Activated CD4-positive, alpha-beta memory T cell treated with anti-CD3 and anti-CD28 coated beads, Interleukin-2, amount 10 ng/mL, durations not matched to agents 7 days and 5 days (primary cell): ENCODE results near the gene PPT1. TPM values are rescaled to one million over a fixed set of nuclear protein-coding genes. Genes with fewer than 3 reads are reported as not detected.

ENCODE experiments used
- CTCF ChIA-PET: fragments of 350-600 bp; sonication (Branson Sonifier 250); formaldehyde crosslinking; loops from one replicate; lab custom pipeline; 2021; ENCODE audit warnings: antibody characterized with exemption, inconsistent platforms; lab: Charles Lee
- POLR2A ChIA-PET: fragments of 350-600 bp; sonication (Branson Sonifier 250); formaldehyde crosslinking; loops from one replicate; lab custom pipeline; 2021; ENCODE audit warnings: antibody characterized with exemption; lab: Charles Lee
- DNase-seq: peaks from one replicate; pipeline ENCODE4 v3.0.0-alpha.2; 2020
- H3K27ac Mint-ChIP-seq: one replicate; pipeline ENCODE4 v1.8.0; 2021; ENCODE audit warnings: mild to moderate bottlenecking, mixed read lengths
- H3K27me3 Mint-ChIP-seq: one replicate; pipeline ENCODE4 v1.8.0; 2021; ENCODE audit warnings: mixed read lengths
- H3K36me3 Mint-ChIP-seq: one replicate; pipeline ENCODE4 v1.8.0; 2021; ENCODE audit warnings: low read depth, mixed read lengths
- H3K4me1 Mint-ChIP-seq: one replicate; pipeline ENCODE4 v1.8.0; 2021; ENCODE audit warnings: mixed read lengths
- H3K4me3 Mint-ChIP-seq: one replicate; pipeline ENCODE4 v1.8.0; 2021; ENCODE audit warnings: mild to moderate bottlenecking, mixed read lengths
- H3K9me3 Mint-ChIP-seq: one replicate; pipeline ENCODE4 v1.8.0; 2021; ENCODE audit warnings: mixed read lengths
- total RNA-seq, 2 experiments: library from RNA; stranded (reverse); gene quantifications; one replicate each; pipeline ENCODE4 v1.2.3, GENCODE V29; 2021

Gene PPT1
- total RNA-seq, 2 experiments from 2014 or later, result 76.9 to 83.4 TPM

DNA sequence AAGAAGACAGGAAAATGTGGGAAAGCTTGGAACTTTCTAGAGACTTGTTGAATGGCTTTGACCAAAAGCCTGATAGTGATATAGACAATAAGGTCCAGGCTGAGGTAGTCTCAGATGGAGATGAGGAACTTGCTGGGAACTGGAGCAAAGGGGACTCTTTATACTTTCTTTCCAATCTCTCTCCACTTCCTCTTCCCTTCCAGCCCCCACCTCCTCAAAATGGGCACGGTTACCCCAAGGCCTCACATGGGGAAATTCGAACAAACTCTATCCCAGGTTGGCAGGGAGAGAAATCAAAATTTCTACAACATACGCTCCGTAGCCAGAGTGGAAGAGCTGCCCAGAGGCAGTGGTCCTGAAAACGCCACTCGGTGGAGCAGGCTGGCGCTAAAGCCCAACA lies 15.2 kb downstream of the PPT1 start:
- H3K27ac Mint-ChIP-seq, result no peak overlapping the region
- H3K36me3 Mint-ChIP-seq, result peaks cover 48% of the 10 kb centered on the region
- H3K4me3 Mint-ChIP-seq, result no peak overlapping the region
- no peaks in the 10 kb centered on the region for H3K27me3 Mint-ChIP-seq
- H3K4me1 Mint-ChIP-seq, result peaks cover 22% of the 10 kb centered on the region
- ChIA-PET CTCF (interaction anchor here (1.2 to 7.5 kb wide), 3 partner anchors 17 to 255 kb away, joined by 3 to 82 read pairs (median 6); no protein-coding TSS in a partner anchor), POLR2A (interaction anchor here (1.9 to 2.5 kb wide), 2 partner anchors 11 to 81 kb away, joined by 4 to 10 read pairs; no protein-coding TSS in a partner anchor)
- DNase-seq, result no peak
- no peaks in the 10 kb centered on the region for H3K9me3 Mint-ChIP-seq

DNA sequence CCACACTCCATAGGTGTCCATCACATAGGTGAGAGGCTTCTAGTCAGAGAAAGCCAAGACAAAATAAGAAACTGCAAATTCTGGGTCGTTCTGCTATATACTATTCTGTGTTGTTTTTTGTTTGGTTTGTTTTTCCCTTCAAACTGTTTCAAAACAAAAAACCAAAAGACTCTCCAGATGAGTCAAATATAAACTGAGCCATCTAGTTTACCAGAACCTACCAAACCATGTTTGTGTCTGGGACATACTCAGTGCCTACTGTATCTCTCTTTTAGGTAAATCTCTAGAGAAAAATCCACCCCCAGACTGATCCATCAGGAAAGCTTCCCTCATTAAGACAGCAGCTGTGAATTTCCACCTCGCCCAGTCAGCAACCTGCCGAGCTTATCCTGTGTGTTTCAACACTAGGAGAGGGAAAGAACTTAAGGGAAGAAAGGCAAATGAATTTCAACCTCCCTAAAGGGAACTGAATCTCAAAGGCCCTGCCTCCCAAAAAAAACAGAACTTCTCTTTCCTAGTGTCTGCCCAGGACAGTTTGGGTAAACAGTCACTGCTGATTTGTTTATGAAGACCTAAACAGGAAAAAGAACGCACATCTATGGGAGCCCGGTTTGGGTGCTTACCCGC lies 17.2 kb downstream of the PPT1 start:
- ChIA-PET CTCF (interaction anchor here (0.8 to 7.5 kb wide), 7 partner anchors 8 to 266 kb away, joined by 3 to 82 read pairs (median 4); no protein-coding TSS in a partner anchor), POLR2A (interaction anchor here (1.0 kb wide), 1 partner anchor 41 kb away, joined by 4 read pairs; no protein-coding TSS in a partner anchor)
- no peak for DNase-seq
- peaks cover 42% of the 10 kb centered on the region for H3K36me3 Mint-ChIP-seq
- no peak overlapping the region for H3K4me3 Mint-ChIP-seq
- no peaks in the 10 kb centered on the region for H3K9me3 Mint-ChIP-seq
- H3K4me1 Mint-ChIP-seq, result peaks cover 20% of the 10 kb centered on the region
- no peaks in the 10 kb centered on the region for H3K27me3 Mint-ChIP-seq
- peak overlapping the region; percentile 57 for H3K27ac Mint-ChIP-seq

DNA sequence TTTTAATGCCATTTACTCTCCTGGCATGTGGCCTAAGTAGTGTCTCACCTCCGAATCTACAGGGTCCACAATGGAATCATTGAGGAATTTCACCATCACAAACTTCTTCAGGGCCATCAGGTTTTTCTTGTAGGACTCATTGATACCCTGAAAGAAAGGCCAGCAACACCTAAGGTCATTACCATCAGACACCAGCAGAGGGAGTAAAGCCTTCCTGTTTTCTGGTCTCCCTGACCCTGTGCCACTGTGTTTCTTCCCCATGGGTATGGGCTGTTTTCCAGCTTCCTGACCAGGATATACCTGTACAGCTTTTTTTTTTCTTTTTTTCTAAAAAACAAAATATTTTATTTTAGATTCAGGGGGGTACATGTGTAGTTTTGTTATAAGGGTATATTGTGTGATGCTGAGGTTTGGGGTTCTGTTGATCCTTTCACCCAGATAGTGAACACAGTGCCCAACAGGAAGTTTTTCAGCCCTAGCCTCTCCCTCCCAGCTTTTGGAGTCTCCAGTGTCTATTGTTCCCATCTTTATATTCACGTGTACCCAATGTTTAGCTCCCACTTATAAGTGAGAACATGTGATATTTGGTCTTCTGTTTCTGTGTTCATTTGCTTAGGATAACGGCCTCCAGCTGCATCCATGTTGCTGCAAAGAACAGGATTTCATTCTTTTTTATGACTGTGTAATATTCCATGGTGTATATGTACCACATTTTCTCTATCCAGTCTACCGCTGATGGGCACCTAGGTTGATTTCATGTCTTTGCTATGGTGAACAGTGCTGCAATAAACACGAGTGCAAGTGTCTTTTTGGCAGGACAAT lies 18.3 kb downstream of the PPT1 start:
- H3K9me3 Mint-ChIP-seq, result no peaks in the 10 kb centered on the region
- peak; percentile 57 for DNase-seq
- no peaks in the 10 kb centered on the region for H3K27me3 Mint-ChIP-seq
- peaks cover 43% of the 10 kb centered on the region for H3K36me3 Mint-ChIP-seq
- ChIA-PET POLR2A (interaction anchor here (0.8 to 2.3 kb wide), 4 partner anchors 16 to 260 kb away, joined by 3 to 6 read pairs (median 6); partner anchors contain the start of gene CAP1), CTCF (interaction anchor here (0.6 to 7.5 kb wide), 17 partner anchors 10 to 322 kb away, joined by 3 to 82 read pairs (median 5); no protein-coding TSS in a partner anchor)
- no peak overlapping the region for H3K27ac Mint-ChIP-seq
- H3K4me1 Mint-ChIP-seq, result peaks cover 20% of the 10 kb centered on the region
- H3K4me3 Mint-ChIP-seq, result no peak overlapping the region

DNA sequence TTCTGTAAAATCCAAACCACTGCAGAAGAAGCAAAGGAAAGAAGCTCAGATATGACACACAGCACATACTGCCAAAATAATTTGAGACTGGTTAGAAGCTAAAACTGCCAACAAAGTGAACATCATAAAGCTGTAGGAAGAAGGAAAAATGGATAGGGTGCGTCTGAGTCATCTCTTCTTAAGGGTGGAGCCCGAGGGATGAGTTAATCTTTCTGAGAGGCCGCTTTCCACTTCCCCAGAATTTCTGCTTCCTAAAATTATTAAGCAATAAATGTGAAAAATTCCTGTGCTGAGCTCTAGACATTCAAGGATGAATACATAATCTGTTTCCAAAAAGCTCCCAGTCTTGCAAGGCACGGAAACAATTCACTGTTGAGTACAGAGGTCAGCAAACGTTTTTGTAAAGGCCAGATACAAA lies 20.1 kb downstream of the PPT1 start:
- CTCF ChIA-PET, result interaction anchor here (1.3 to 3.3 kb wide), 4 partner anchors 12 to 265 kb away, joined by 7 to 32 read pairs (median 14); no protein-coding TSS in a partner anchor
- POLR2A ChIA-PET, result interaction anchor here (1.1 to 2.3 kb wide), 8 partner anchors 9 to 297 kb away, joined by 3 to 6 read pairs (median 4); partner anchors contain the start of genes CAP1 and SMAP2
- Mint-ChIP-seq H3K4me3 (no peak overlapping the region), H3K27me3 (no peaks in the 10 kb centered on the region), H3K27ac (peak overlapping the region; percentile 25), H3K4me1 (peaks cover 21% of the 10 kb centered on the region), H3K36me3 (peaks cover 50% of the 10 kb centered on the region), H3K9me3 (no peaks in the 10 kb centered on the region)
- no peak for DNase-seq

DNA sequence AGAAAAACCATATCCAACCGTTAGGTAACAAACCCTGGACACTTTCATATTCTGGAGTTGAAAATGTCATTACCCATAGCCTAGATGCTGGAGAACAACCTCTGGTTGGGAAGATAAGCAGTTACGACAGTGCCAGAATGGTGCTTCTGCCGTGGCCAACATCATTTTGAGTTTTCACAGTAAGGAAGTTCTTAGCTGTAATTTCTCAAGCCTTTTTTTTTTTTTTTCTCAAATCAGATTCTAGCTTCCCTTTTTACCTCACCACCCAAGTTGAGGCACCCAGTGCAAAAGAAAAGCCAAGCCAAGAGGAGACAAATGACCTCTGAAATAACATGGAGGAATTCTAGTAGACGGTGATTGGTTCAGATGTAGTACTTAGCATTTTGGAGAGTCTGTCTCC lies 21.8 kb downstream of the PPT1 start:
- no peak for DNase-seq
- no peak overlapping the region for H3K4me3 Mint-ChIP-seq
- no peaks in the 10 kb centered on the region for H3K27me3 Mint-ChIP-seq
- ChIA-PET POLR2A (interaction anchor here (0.7 to 2.4 kb wide), 6 partner anchors 11 to 264 kb away, joined by 3 to 7 read pairs (median 4); partner anchors contain the start of gene CAP1), CTCF (interaction anchor here (0.7 to 3.5 kb wide), 2 partner anchors 10 to 50 kb away, joined by 4 to 17 read pairs; no protein-coding TSS in a partner anchor)
- H3K4me1 Mint-ChIP-seq, result peaks cover 14% of the 10 kb centered on the region
- H3K27ac Mint-ChIP-seq, result no peak overlapping the region
- H3K36me3 Mint-ChIP-seq, result peaks cover 60% of the 10 kb centered on the region
- H3K9me3 Mint-ChIP-seq, result no peaks in the 10 kb centered on the region

DNA sequence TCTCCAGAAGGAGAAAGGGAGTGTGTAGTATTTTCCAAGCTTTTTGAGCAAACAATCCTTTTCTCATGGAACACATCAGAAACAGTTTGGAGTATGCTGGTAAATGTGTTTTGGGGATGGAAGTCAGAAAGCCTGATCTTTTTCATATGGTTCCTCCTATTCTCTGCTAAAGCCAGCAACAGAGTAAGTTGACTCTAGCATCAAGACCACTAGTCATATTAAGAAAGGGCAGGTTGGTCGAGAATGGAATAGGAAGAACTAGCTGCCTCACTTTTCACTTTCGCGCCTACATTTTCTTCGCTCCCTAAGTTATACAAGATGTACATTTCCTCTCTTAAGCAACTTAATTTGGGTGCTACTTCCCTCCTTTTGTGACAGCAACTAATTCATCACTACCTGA lies 24.0 kb downstream of the PPT1 start:
- Mint-ChIP-seq H3K27ac (peak overlapping the region; percentile 38), H3K27me3 (no peaks in the 10 kb centered on the region), H3K9me3 (no peaks in the 10 kb centered on the region), H3K4me3 (no peak overlapping the region), H3K4me1 (peaks cover 3% of the 10 kb centered on the region), H3K36me3 (peaks cover 65% of the 10 kb centered on the region)
- ChIA-PET POLR2A (interaction anchor here (1.6 to 2.4 kb wide), 3 partner anchors 23 to 32 kb away, joined by 3 to 7 read pairs (median 7); partner anchors contain the start of gene CAP1), CTCF (interaction anchor here (2.4 to 3.5 kb wide), 2 partner anchors 12 to 265 kb away, joined by 13 to 17 read pairs; no protein-coding TSS in a partner anchor)
- no peak for DNase-seq

DNA sequence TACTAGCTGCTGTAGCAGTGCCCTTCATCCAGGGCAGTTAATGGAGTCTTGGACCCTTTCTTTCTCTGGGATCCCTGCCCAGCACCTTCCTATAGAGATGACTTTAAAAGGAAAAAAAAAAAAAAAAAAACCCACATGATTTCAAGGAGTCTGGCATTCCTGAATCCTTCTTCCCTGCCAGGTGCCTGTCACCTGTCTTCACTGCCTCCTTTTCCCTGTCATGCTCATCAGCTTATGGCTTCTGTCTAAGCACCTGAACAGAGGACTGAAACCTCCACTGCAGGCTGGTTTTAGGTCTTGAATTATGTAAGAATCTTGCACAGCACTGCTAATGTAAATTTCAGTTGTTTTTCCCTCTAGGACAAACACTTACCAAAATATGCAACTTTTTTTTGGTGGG lies 24.9 kb downstream of the PPT1 start:
- Mint-ChIP-seq H3K27ac (no peak overlapping the region), H3K36me3 (peaks cover 67% of the 10 kb centered on the region), H3K4me1 (peaks cover 8% of the 10 kb centered on the region), H3K27me3 (no peaks in the 10 kb centered on the region), H3K9me3 (no peaks in the 10 kb centered on the region), H3K4me3 (no peak overlapping the region)
- ChIA-PET POLR2A (interaction anchor here (1.9 to 3.1 kb wide), 3 partner anchors 9 to 13 kb away, joined by 8 to 13 read pairs (median 10); no protein-coding TSS in a partner anchor), CTCF (no interaction called here)
- DNase-seq, result no peak

DNA sequence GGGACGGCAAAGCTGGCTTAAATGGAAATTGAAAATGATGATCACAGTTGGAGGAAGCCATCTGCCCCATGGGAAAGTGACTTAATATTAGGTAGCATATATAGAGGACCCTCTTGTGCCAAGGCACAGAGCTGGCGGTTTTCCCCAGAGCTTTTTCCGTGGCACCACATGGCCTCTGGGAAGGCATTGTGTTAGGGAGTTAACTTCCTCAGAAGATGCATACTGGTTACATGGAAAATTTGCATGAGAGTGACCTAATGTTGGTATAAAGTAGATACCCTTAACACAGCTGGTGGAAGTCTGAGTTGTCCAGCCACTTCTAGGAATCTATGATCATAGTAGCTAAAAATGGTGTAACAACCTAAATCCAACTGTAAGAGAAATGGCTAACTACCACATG lies 29.2 kb downstream of the PPT1 start:
- Mint-ChIP-seq H3K27me3 (no peaks in the 10 kb centered on the region), H3K4me1 (peaks cover 43% of the 10 kb centered on the region), H3K36me3 (peaks cover 89% of the 10 kb centered on the region), H3K27ac (peak overlapping the region; percentile 62), H3K4me3 (no peak overlapping the region), H3K9me3 (no peaks in the 10 kb centered on the region)
- DNase-seq, result no peak
- ChIA-PET CTCF (interaction anchor here (1.6 kb wide), 1 partner anchor 11 kb away, joined by 4 read pairs; no protein-coding TSS in a partner anchor), POLR2A (interaction anchor here (1.0 to 12.8 kb wide), 2 partner anchors 9 to 22 kb away, joined by 4 to 253 read pairs; partner anchors contain the start of gene CAP1)

DNA sequence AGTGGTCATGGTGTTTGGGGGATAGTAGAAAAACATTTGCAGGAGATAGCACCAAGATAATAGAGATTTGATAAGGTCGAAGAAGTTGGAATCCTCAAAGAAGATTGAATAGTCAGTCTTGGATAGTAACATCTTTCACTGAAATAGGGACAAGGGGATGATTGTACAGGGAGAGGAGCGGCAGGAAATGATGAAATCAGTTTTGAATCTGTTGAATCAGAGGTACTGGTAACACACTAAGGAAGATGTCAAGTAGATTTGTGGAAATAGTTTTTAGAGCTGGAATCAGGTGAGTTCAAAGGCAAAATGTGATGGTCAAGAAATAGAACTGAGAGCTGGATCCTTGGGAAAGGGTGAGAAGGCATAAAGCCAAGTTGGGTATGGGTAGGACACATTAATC lies 30.0 kb downstream of the PPT1 start:
- Mint-ChIP-seq H3K27me3 (no peaks in the 10 kb centered on the region), H3K9me3 (no peaks in the 10 kb centered on the region), H3K27ac (peak overlapping the region; percentile 80), H3K4me3 (no peak overlapping the region), H3K4me1 (peaks cover 47% of the 10 kb centered on the region), H3K36me3 (peaks cover 85% of the 10 kb centered on the region)
- DNase-seq, result no peak
- ChIA-PET CTCF (interaction anchor here (0.7 kb wide), 1 partner anchor 338 kb away, joined by 3 read pairs; no protein-coding TSS in a partner anchor), POLR2A (interaction anchor here (12.8 kb wide), 1 partner anchor 21 kb away, joined by 253 read pairs; the partner anchor contains the start of gene CAP1)

DNA sequence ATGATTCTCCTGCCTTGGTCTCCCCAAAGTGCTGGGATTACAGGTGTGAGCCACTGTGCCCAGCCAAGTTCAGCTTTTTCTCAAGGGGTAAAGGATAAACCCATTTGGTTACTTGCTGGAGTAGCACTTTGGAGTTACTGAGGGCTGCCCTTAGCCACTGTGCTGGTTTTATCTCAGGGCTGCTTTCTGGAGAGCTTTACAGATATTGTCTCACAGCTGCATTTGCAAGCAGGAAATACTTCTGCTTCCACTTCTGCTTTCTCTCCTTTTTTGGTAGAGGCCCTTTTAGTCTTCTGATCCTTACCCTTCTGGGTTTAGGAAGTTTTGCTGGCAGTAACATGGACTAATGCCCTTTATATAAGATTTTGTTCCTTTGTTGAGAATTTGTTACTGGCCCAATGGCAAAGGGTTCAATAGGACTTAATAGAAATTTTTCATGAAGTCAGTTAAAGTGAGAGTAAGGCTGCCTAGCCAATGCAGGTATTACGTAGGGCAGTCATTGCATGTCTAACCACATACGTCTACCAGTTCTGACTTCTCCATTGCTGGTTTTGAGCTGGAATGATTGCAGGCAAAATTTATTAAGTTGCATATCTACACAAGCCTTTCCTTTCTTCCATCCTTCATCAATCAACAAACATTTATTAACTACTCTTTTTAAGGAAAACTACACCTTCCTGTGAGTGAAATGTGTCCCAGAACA lies 32.1 kb downstream of the PPT1 start:
- ChIA-PET POLR2A (interaction anchor here (1.3 to 12.8 kb wide), 3 partner anchors 10 to 19 kb away, joined by 3 to 253 read pairs (median 5); partner anchors contain the start of gene CAP1), CTCF (interaction anchor here (0.5 to 1.7 kb wide), 5 partner anchors 11 to 274 kb away, joined by 3 to 7 read pairs (median 4); no protein-coding TSS in a partner anchor)
- Mint-ChIP-seq H3K9me3 (no peaks in the 10 kb centered on the region), H3K4me1 (peaks cover 68% of the 10 kb centered on the region), H3K36me3 (peaks cover 86% of the 10 kb centered on the region), H3K27ac (peak overlapping the region; percentile 74), H3K27me3 (no peaks in the 10 kb centered on the region), H3K4me3 (no peak overlapping the region)
- DNase-seq, result no peak

DNA sequence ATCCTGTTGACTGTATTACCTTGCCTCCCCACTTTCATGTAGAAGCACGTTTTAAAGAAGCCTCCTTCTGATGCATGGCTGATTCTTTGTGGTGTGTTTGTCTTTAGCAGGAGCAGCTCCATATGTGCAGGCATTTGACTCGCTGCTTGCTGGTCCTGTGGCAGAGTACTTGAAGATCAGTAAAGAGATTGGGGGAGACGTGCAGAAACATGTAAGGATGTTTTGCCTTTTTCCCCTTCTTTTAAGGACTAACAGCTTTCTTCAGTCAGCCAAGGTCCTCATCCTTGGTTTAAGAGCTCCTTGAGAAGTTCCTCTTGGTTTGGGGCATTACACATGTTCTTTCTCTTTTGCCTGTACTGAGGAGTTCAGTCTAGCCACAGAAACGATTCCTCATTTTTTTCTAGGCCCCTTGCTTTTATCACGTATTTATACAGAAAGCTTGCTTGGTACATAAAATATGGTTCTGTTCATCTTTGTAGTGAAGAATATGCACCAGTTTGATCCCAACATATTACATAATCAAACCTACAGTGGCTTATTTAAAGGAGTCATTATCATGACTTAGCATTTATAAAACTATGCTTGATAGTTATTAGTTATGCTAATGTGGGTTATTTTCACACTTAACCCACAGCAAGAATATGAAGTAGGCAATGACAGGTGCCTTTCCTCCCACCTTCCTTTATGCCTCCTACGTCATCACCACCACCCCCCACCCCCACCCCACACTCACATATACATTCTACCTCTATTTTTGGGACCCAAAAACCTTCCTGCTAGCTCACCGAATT lies 36.9 kb downstream of the PPT1 start:
- no peak for DNase-seq
- peaks cover 87% of the 10 kb centered on the region for H3K36me3 Mint-ChIP-seq
- no peaks in the 10 kb centered on the region for H3K27me3 Mint-ChIP-seq
- H3K27ac Mint-ChIP-seq, result peak overlapping the region; percentile 88
- H3K9me3 Mint-ChIP-seq, result no peaks in the 10 kb centered on the region
- H3K4me1 Mint-ChIP-seq, result peaks cover 90% of the 10 kb centered on the region
- peak overlapping the region; percentile 45 for H3K4me3 Mint-ChIP-seq
- ChIA-PET POLR2A (interaction anchor here (0.8 to 12.8 kb wide), 6 partner anchors 9 to 631 kb away, joined by 3 to 253 read pairs (median 4); partner anchors contain the start of genes CAP1 and NFYC), CTCF (interaction anchor here (0.6 to 2.2 kb wide), 10 partner anchors 9 to 143 kb away, joined by 3 to 11 read pairs (median 4); partner anchors contain the start of gene CAP1)
